Fibroblast of skin of right quadriceps (primary cell): ENCODE data around the gene GLT6D1.
A peak's percentile ranks its signal among the peaks of the same experiment; 100 is the strongest.

ENCODE experiments used
- DNase-seq: peaks from one replicate; pipeline ENCODE4 v3.0.0-alpha.2; 2013

GLT6D1 gene

DNA sequence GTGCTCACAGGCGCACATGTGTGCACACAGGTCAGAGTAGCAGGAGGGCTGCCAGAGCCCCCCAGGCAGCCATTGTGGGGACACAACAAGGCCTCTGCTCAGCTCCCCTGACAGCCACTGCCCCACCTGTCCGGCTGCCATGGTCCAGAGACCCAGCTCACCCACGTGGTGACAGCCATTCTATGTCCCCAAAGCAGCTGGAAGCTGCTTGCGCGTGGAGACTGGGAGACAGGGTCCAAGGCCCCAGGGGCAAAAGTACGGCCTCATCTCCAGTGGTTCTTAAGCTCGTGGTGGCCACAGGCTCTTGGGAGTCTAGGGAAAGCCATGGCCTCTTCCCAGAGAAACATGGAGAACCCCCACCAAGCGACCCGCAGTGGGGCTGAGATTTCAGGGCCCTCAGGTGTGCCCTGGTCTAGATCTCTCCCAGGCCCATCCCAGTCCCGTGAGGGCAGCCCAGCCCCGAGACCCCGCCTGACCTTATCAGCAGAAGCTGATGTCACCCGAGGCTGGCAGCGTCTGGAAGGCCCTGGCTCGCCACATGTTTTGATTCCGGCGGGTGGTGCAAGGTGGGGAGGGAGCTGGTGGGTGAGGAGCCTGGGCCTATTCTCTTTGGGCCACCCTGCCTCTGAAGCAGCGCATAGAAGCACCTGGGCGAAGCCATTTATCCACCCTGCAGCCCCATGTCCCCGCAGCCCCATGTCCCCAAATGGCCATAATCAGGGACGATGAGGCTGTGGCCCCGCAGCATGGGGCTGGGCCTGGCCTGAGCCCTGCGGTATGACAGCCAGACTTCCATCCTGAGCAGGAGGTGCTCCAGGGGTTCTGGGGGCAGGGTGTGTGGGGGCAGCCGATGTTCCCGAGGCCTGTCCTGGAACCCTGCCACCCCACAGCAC is 31.7 kb downstream of the GLT6D1 start:
- DNase-seq: no peak

DNA sequence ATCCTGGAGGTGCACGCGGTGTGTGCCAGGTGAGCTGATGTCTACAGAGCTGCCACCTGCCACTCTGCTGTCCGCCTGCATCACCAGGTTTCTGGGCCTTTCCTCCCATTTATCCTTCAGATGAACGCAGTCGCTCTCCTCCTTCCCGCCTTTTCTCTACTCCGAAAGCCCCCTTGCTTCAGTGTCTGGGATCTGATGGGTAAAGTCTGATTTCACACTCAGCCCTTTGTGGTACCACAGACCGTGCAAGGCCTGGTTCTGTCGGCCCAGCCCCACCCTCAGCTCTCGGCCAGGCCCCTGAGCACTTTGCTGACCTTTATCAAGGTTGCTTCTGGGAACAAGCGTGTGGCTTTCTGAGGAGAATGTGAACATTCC is 32.5 kb downstream of the GLT6D1 start:
- DNase-seq: no peak

DNA sequence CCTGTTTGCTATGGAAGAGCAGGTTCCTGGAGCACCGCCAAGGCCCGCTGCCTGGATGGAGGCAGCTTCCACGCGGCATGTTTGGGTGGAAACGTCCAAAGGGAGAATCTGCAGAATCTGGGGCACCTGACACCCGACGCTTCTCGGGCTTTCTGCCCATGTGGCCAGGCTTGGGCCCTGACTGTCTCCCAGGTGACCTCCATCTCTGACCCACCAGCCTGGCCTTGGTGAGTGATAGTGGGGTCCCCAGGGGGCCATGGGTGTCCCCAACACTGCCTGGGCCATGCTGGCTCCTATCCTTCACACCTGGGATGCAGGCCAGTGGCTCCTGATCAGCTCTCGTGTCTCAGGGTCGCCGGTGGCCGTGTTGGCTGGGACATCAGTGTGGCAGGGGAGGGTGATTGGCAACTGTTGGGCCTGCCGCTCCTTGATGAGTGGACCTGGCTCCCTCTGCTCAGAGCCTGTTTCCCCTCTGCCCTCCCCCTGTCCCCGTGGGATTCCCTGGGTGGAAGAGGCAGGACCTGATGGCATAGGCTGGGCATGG is 34.0 kb downstream of the GLT6D1 start:
- no peak for DNase-seq

GRCh38 chr9:135604437-135605237 is 34.7 kb downstream of the GLT6D1 start:
- no peak for DNase-seq

GRCh38 chr9:135602789-135603481 is 36.4 kb downstream of the GLT6D1 start:
- peak; percentile 17 for DNase-seq

DNA sequence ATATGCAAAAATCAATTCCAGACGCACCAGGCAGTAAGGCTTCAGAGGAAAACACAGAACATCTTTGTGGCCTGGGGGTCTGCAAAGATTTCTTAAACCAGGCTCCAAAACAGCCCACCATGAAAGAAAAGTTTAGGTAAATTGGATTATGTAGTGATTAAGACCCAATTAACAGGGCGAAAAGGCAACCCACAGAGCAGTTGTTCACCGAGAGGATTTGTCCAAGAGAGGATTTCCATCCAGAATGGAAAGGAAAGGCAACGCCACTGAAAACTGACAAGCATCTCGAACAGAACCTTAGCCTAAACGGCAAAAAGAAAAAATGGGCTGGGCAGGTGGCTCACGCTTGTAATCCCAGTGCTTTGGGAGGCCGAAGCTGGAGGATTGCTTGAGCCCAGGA is 37.4 kb downstream of the GLT6D1 start:
- DNase-seq: no peak

GRCh38 chr9:135600296-135600817 is 39.0 kb downstream of the GLT6D1 start:
- DNase-seq: no peak

- DNase-seq: no peak
Measured at GRCh38 chr9:135596211-135596610, 43.1 kb downstream of the GLT6D1 start.

DNA sequence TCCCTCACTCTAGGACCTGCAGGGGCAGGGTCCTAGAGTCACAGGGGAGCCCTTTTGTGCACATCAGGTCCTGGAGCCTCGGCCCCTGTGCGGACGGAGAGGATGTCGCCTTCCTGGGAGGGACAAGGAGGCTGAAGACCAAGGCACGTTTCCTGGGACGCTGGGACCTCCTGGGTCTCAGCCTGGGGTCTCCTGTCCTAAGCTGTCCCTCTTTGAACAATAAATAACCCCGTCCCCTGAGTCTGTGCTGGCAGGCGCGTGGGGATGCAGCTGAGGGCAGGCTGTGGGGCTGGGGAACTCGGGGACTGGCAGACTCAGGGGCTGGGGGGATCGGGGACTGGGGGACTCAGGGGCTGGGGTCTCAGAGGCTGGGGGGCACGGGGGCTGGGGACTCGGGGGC is 46.7 kb downstream of the GLT6D1 start:
- no peak for DNase-seq

DNA sequence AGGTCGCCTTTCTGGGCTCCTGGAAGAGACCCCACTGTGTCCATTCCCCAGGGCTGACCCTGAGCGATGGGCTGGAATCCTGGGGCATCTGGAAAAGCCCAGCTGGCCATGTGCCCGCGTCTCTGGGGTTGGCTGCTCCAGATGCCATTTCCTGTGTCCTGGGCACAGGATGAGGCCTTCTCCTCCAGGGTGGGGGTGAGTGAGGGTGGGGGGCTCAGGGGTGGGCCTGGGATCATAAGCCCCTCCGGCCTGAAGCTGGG is 47.1 kb downstream of the GLT6D1 start:
- DNase-seq: no peak

GRCh38 chr9:135591506-135592330 is 47.6 kb downstream of the GLT6D1 start:
- DNase-seq: no peak

DNA sequence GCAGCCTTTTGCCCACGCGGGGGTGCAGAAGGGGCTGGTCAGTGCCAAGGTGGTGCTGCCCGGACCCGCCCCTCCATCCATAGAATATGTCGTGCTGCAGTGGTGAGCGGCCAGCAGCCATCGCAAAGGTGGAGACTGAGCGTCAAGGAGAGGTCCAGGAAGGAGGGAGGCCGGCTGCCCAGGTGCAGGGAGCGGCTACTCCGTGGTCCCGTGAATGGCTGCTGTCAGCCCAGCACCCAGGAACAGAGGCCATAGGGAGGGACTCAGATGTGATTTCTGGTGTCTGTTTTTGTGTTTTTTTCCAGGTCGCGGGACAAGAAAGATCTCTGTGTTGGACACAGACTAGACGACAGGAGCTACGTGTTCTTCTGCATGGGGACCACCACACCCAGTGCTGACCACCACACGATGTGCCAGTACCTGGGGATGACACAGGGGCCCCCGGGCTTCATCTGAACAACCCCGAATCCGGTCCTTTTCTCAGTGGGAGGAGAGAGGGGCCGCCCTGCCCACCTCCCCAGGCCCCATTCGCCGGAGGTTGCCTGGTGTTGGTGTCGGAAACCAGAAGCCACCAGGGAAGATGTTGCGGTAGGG is 48.8 kb downstream of the GLT6D1 start:
- no peak for DNase-seq

GRCh38 chr9:135589596-135590485 is 49.5 kb downstream of the GLT6D1 start:
- DNase-seq: no peak

- DNase-seq: no peak
Measured at GRCh38 chr9:135588886-135589595, 50.3 kb downstream of the GLT6D1 start.

DNA sequence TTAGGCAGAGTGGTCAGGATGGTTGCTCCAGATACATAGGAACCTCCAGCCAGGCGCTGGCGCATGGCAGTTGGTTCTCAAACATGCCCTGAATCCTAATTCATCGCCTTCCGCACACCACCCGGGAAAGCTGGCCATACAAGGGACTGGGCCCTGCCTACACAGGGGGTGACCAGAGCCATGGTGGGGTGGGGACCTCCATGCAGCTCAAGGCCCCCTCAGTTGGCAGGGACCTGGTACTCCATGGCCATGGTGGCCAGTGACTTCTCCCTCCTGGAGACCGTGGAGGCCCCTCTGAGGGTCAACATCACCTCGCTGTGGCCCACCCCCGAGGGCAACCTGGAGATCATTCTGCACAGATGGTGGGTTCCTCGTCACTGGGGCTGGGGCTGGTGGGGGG is 51.0 kb downstream of the GLT6D1 start:
- no peak for DNase-seq

GRCh38 chr9:135587658-135588057 is 51.7 kb downstream of the GLT6D1 start:
- DNase-seq: no peak

DNA sequence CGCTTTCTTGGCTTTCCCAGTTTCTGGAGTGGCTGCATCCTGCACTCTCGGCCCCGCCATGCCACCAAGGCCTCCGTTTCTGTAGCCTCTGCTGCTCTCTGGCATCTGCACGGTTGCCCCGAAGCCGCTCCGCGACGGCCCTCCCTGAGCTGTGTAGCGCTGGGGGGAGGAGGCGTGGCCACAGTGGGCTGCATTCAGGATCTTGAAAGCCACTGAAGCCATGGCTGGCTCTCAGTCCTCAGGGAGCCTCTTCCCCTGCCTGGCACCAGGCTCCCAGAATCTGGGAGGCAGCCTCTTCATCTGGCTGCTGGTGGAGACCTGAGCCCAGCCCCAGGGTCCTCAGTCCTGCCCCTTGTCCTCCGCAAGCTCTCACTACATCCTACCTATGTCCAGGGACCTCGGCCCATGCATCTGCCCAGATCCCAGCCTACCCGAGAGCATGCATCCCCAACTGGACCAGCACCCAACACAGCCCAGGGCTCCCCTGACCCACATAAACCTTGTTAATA is 52.7 kb downstream of the GLT6D1 start:
- no peak for DNase-seq

DNA sequence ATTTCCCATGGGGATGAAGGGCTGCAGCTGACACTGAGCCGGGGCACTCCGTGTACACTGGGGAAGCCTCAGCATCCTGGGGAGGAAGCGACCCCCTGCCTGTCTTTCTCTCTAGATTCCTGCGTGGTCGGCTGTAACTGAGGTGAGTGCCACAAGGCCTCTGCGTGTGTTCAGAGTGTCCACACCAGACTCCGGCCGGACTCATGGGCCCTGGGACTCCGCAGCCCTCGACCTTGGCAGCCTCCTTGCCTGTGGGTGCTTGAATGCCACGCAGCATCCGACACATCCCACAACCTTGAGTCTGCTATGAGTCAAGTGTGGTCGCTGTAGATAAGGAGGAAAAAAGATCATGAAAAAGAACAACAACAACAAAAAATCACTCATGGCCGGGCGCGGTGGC is 54.4 kb downstream of the GLT6D1 start:
- no peak for DNase-seq

DNA sequence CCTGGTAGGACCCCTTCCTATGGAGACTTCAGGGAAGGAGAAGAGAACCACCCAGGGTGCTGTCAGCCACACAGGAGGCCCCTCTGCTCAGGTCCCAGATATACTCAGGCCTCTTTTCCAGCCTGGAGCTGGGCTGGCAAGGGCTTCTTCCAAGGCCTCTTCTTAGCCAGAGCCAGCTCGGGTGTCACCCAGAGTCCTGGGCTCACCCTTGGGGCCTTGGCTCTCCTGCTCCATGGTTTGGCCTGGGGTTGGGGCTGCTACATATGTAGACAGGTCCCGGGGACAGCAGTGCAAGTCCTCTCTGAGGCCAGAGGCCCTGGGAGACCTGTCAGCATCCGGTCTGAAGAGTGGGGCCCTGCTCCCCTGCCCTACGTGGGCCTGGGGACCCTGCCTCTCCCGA is 55.0 kb downstream of the GLT6D1 start:
- no peak for DNase-seq

GRCh38 chr9:135583688-135584011 is 55.7 kb downstream of the GLT6D1 start:
- no peak for DNase-seq
